GM23338 (cell line): ENCODE measurements around the gene RNF2. TPM values are rescaled to one million over a fixed set of nuclear protein-coding genes. Genes with fewer than 3 reads are reported as not detected.

Source experiments
- ATAC-seq: fragments of 200-7000 bp; cut with Tn5 transposase; 3 replicates; pipeline ENCODE4 v1.9.1; 2020
- DNase-seq: peaks from one replicate; pipeline ENCODE4 v3.0.0-alpha.2; 2015; ENCODE audit warnings: low spot score
- H2AFZ ChIP-seq: fragments of 200-600 bp; sonication (generic); 2 replicates; pipeline ENCODE4 v1.8.0; 2016; ENCODE audit warnings: antibody characterized with exemption, mild to moderate bottlenecking, moderate library complexity
- H3F3A ChIP-seq: fragments of 200-600 bp; sonication (generic); replicated peaks from 2 replicates; pipeline ENCODE4 v1.8.0; 2017; ENCODE audit warnings: antibody characterized with exemption, mixed run types, low read depth
- H3K27ac ChIP-seq: fragments of 200-600 bp; sonication (generic); 2 replicates; pipeline ENCODE4 v1.6.1; 2016; ENCODE audit warnings: low read depth
- H3K27me3 ChIP-seq: fragments of 200-600 bp; sonication (generic); 2 replicates; pipeline ENCODE4 v1.8.0; 2016; ENCODE audit warnings: mild to moderate bottlenecking, mixed run types, moderate library complexity; ENCODE audit not compliant: insufficient read depth
- H3K36me3 ChIP-seq: fragments of 200-600 bp; sonication (generic); 2 replicates; pipeline ENCODE4 v1.8.0; 2016; ENCODE audit warnings: mild to moderate bottlenecking; ENCODE audit not compliant: insufficient read depth
- H3K4me1 ChIP-seq: fragments of 200-600 bp; sonication (generic); 2 replicates; pipeline ENCODE4 v1.8.0; 2016; ENCODE audit warnings: mild to moderate bottlenecking, moderate library complexity; ENCODE audit not compliant: insufficient read depth
- H3K4me2 ChIP-seq: fragments of 200-600 bp; sonication (generic); 2 replicates; pipeline ENCODE4 v1.7.1; 2017; ENCODE audit warnings: mixed run types
- H3K4me3 ChIP-seq: fragments of 200-600 bp; sonication (generic); 2 replicates; pipeline ENCODE4 v1.6.1; 2016; ENCODE audit warnings: mixed run types
- H3K79me2 ChIP-seq: fragments of 200-600 bp; sonication (generic); replicated peaks from 2 replicates; pipeline ENCODE4 v1.8.0; 2017; ENCODE audit warnings: mild to moderate bottlenecking; ENCODE audit not compliant: insufficient read depth
- H3K9me2 ChIP-seq: fragments of 200-600 bp; sonication (generic); 2 replicates; pipeline ENCODE4 v1.8.0; 2017; ENCODE audit not compliant: insufficient read depth
- H4K20me1 ChIP-seq: fragments of 200-600 bp; sonication (generic); replicated peaks from 2 replicates; pipeline ENCODE4 v1.8.0; 2017; ENCODE audit warnings: mild to moderate bottlenecking; ENCODE audit not compliant: insufficient read depth
- H3K27ac Mint-ChIP-seq: 2 replicates; pipeline ENCODE4 v1.8.0; 2020; ENCODE audit warnings: inconsistent platforms, mild to moderate bottlenecking, moderate library complexity, mixed read lengths
- H3K27me3 Mint-ChIP-seq: 3 replicates; pipeline ENCODE4 v1.8.0; 2022; ENCODE audit warnings: low read depth, mild to moderate bottlenecking, moderate library complexity, mixed read lengths, inconsistent platforms; ENCODE audit not compliant: insufficient read depth, poor library complexity
- H3K36me3 Mint-ChIP-seq: 3 replicates; pipeline ENCODE4 v1.8.0; 2021; ENCODE audit warnings: low read depth, mild to moderate bottlenecking, inconsistent platforms, moderate library complexity, mixed read lengths
- H3K4me1 Mint-ChIP-seq: 3 replicates; pipeline ENCODE4 v1.8.0; 2020; ENCODE audit warnings: mild to moderate bottlenecking, inconsistent platforms, mixed read lengths
- H3K4me3 Mint-ChIP-seq: 3 replicates; pipeline ENCODE4 v1.8.0; 2021; ENCODE audit warnings: moderate library complexity, mild to moderate bottlenecking, inconsistent platforms, mixed read lengths
- H3K9me3 Mint-ChIP-seq: 3 replicates; pipeline ENCODE4 v1.8.0; 2020; ENCODE audit warnings: moderate library complexity, mild to moderate bottlenecking, inconsistent platforms, mixed read lengths
- CREB1 ChIP-seq: fragments of 250-450 bp; sonication (Bioruptor Pico); IDR thresholded peaks from 2 replicates; pipeline ENCODE4 v1.5.0; 2020; ENCODE audit warnings: low read depth, mild to moderate bottlenecking, moderate library complexity
- EZH2 ChIP-seq: fragments of 200-600 bp; sonication (generic); IDR thresholded peaks from one replicate; pipeline ENCODE4 v1.8.0; 2017; ENCODE audit warnings: antibody characterized with exemption, mild to moderate bottlenecking, low read depth; ENCODE audit not compliant: unreplicated experiment
- EZH2phosphoT487 ChIP-seq: fragments of 200-600 bp; sonication (generic); IDR thresholded peaks from one replicate; pipeline ENCODE4 v1.8.1; 2018; ENCODE audit warnings: antibody characterized with exemption; ENCODE audit not compliant: unreplicated experiment
- JUNB ChIP-seq: IDR thresholded peaks from one replicate; pipeline ENCODE4 v1.6.1; 2016; ENCODE audit warnings: antibody characterized with exemption; ENCODE audit not compliant: unreplicated experiment
- NANOG ChIP-seq: IDR thresholded peaks from 2 replicates; pipeline ENCODE4 v1.6.1; 2016; ENCODE audit warnings: antibody characterized with exemption, borderline replicate concordance
- POLR2AphosphoS5 ChIP-seq: IDR thresholded peaks from 2 replicates; pipeline ENCODE4 v1.6.1; 2016; ENCODE audit warnings: antibody characterized with exemption, low read depth
- STAT1 ChIP-seq: IDR thresholded peaks from one replicate; pipeline ENCODE4 v1.6.1; 2016; ENCODE audit warnings: antibody characterized with exemption; ENCODE audit not compliant: unreplicated experiment
- ZNF114 ChIP-seq: fragments of 250-450 bp; sonication (Bioruptor Pico); IDR thresholded peaks from 2 replicates; pipeline ENCODE4 v1.5.0; 2020; ENCODE audit warnings: mild to moderate bottlenecking, moderate library complexity
- ZNF331 ChIP-seq: fragments of 250-450 bp; sonication (Bioruptor Pico); IDR thresholded peaks from 2 replicates; pipeline ENCODE4 v1.5.0; 2020; ENCODE audit warnings: low read depth, mild to moderate bottlenecking, moderate library complexity
- polyA plus RNA-seq: library from polyadenylated mRNA; unstranded; fragments of >200 nt; fragmentation: Nextera tagmentation; extraction: Ambion mirVana; gene quantifications from 2 replicates; pipeline ENCODE4 v1.2.1, GENCODE V29; 2016
- total RNA-seq: library from RNA; depleted of rRNA; stranded (reverse); fragments of >200 nt; shearing (Covaris generic); gene quantifications from 2 replicates; pipeline ENCODE4 v1.2.3, GENCODE V29; 2014
- TF ChIP-seq, protein P1 (sequence below): IDR thresholded peaks from one replicate; pipeline ENCODE4 v1.6.1; 2018; ENCODE audit warnings: antibody characterized with exemption; ENCODE audit not compliant: unreplicated experiment
- TF ChIP-seq, protein P2 (sequence below), 2 experiments: fragments of 200-600 bp in 1 of 2; sonication (generic) in 1 of 2; conservative IDR thresholded peaks; 2 replicates each; pipeline versions ENCODE4 v1.5.1 to v1.6.1; 2016 to 2017; ENCODE audit warnings: antibody characterized with exemption in 2 of 2, low read depth in 2 of 2, mild to moderate bottlenecking in 2 of 2, moderate library complexity in 1 of 2
- TF ChIP-seq, protein P3 (sequence below): IDR thresholded peaks from 2 replicates; pipeline ENCODE4 v1.6.1; 2016; ENCODE audit warnings: antibody characterized with exemption
- TF ChIP-seq, protein P4 (sequence below): fragments of 250-450 bp; sonication (Bioruptor Pico); IDR thresholded peaks from 2 replicates; pipeline ENCODE4 v1.5.0; 2020; ENCODE audit warnings: mild to moderate bottlenecking, moderate library complexity

The RNF2 gene
- total and polyA plus RNA-seq, 2 experiments from 2014 or later, result 33.3 to 51.4 TPM

DNA sequence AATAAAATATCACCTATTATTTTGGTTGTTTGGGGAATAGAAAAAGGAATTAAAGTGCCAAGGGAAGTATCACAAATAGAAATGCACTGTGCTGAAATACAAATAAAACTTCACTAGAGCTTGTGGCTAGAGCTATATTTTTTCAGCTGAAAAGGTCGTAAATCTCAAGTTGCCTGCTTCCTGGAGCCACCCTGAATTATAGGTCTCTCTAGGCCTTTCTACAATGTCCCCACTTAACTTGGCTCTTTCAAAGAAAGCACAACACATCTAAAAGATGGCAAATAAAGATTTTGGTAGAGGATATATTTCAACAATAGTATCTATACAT is 5.0 kb upstream of the RNF2 start (continued):
- TF ChIP-seq, protein P1, sequence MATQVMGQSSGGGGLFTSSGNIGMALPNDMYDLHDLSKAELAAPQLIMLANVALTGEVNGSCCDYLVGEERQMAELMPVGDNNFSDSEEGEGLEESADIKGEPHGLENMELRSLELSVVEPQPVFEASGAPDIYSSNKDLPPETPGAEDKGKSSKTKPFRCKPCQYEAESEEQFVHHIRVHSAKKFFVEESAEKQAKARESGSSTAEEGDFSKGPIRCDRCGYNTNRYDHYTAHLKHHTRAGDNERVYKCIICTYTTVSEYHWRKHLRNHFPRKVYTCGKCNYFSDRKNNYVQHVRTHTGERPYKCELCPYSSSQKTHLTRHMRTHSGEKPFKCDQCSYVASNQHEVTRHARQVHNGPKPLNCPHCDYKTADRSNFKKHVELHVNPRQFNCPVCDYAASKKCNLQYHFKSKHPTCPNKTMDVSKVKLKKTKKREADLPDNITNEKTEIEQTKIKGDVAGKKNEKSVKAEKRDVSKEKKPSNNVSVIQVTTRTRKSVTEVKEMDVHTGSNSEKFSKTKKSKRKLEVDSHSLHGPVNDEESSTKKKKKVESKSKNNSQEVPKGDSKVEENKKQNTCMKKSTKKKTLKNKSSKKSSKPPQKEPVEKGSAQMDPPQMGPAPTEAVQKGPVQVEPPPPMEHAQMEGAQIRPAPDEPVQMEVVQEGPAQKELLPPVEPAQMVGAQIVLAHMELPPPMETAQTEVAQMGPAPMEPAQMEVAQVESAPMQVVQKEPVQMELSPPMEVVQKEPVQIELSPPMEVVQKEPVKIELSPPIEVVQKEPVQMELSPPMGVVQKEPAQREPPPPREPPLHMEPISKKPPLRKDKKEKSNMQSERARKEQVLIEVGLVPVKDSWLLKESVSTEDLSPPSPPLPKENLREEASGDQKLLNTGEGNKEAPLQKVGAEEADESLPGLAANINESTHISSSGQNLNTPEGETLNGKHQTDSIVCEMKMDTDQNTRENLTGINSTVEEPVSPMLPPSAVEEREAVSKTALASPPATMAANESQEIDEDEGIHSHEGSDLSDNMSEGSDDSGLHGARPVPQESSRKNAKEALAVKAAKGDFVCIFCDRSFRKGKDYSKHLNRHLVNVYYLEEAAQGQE, result no peak
- TF ChIP-seq ZNF331 (CRISPR knock-in tag), result no peak
- TF ChIP-seq EZH2, result no peak
- TF ChIP-seq, protein P2, sequence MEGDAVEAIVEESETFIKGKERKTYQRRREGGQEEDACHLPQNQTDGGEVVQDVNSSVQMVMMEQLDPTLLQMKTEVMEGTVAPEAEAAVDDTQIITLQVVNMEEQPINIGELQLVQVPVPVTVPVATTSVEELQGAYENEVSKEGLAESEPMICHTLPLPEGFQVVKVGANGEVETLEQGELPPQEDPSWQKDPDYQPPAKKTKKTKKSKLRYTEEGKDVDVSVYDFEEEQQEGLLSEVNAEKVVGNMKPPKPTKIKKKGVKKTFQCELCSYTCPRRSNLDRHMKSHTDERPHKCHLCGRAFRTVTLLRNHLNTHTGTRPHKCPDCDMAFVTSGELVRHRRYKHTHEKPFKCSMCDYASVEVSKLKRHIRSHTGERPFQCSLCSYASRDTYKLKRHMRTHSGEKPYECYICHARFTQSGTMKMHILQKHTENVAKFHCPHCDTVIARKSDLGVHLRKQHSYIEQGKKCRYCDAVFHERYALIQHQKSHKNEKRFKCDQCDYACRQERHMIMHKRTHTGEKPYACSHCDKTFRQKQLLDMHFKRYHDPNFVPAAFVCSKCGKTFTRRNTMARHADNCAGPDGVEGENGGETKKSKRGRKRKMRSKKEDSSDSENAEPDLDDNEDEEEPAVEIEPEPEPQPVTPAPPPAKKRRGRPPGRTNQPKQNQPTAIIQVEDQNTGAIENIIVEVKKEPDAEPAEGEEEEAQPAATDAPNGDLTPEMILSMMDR (conservative IDR thresholded peaks at IDR 0.05; ENCODE audit: low read depth in 2 of 2), result no peak
- no peak for TF ChIP-seq ZNF114
- TF ChIP-seq STAT1, result no peak
- no peak for TF ChIP-seq CREB1 (CRISPR knock-in tag)
- TF ChIP-seq POLR2AphosphoS5, result no peak

DNA sequence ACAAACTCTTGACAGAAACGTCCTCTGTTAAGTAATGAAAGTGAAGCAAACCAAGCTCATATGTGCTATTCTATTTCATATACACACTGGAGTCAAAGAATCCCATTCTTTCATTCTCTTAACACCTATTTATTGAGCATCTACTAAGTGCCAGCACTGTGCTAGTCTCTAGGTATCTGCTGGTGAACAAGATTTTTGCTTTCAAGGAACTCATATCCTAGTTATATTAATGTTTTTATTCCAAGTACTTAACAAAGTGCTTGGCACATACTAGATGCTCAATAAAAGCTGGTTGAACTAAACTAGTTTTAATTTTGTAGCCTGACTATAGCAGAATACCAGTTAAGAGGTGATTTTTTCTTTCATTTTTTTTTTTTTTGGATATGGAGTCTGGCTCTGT is 3.6 kb upstream of the RNF2 start:
- Histone ChIP-seq H3K4me2 (no peak overlapping the region), H3K27ac (no peak overlapping the region), H3F3A (0 out of 2 replicates have a peak, but pooled peaks cover 3% of the 10 kb centered on the region), H2AFZ (no peak overlapping the region), H3K4me1 (no peaks in the 10 kb centered on the region; the same call in 1 of the 2 replicates), H3K9me2 (no peaks in the 10 kb centered on the region), H3K79me2 (peaks cover 6% of the 10 kb centered on the region), H3K4me3 (no peak overlapping the region), H4K20me1 (peaks cover under 1% of the 10 kb centered on the region), H3K27me3 (peaks cover 15% of the 10 kb centered on the region), H3K36me3 (no peaks in the 10 kb centered on the region)
- DNase-seq (no peak), ATAC-seq (no peak)
- Mint-ChIP-seq H3K9me3 (no peaks in the 10 kb centered on the region; the same call in 1 of the 3 replicates), H3K36me3 (no peaks in the 10 kb centered on the region; the same call in 2 of the 3 replicates), H3K27me3 (peaks cover 8% of the 10 kb centered on the region), H3K4me3 (no peak overlapping the region), H3K4me1 (no peaks in the 10 kb centered on the region; the same call in 2 of the 3 replicates), H3K27ac (no peak overlapping the region)
- TF ChIP-seq, protein P3, sequence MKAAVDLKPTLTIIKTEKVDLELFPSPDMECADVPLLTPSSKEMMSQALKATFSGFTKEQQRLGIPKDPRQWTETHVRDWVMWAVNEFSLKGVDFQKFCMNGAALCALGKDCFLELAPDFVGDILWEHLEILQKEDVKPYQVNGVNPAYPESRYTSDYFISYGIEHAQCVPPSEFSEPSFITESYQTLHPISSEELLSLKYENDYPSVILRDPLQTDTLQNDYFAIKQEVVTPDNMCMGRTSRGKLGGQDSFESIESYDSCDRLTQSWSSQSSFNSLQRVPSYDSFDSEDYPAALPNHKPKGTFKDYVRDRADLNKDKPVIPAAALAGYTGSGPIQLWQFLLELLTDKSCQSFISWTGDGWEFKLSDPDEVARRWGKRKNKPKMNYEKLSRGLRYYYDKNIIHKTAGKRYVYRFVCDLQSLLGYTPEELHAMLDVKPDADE, result no peak
- TF ChIP-seq, protein P4, sequence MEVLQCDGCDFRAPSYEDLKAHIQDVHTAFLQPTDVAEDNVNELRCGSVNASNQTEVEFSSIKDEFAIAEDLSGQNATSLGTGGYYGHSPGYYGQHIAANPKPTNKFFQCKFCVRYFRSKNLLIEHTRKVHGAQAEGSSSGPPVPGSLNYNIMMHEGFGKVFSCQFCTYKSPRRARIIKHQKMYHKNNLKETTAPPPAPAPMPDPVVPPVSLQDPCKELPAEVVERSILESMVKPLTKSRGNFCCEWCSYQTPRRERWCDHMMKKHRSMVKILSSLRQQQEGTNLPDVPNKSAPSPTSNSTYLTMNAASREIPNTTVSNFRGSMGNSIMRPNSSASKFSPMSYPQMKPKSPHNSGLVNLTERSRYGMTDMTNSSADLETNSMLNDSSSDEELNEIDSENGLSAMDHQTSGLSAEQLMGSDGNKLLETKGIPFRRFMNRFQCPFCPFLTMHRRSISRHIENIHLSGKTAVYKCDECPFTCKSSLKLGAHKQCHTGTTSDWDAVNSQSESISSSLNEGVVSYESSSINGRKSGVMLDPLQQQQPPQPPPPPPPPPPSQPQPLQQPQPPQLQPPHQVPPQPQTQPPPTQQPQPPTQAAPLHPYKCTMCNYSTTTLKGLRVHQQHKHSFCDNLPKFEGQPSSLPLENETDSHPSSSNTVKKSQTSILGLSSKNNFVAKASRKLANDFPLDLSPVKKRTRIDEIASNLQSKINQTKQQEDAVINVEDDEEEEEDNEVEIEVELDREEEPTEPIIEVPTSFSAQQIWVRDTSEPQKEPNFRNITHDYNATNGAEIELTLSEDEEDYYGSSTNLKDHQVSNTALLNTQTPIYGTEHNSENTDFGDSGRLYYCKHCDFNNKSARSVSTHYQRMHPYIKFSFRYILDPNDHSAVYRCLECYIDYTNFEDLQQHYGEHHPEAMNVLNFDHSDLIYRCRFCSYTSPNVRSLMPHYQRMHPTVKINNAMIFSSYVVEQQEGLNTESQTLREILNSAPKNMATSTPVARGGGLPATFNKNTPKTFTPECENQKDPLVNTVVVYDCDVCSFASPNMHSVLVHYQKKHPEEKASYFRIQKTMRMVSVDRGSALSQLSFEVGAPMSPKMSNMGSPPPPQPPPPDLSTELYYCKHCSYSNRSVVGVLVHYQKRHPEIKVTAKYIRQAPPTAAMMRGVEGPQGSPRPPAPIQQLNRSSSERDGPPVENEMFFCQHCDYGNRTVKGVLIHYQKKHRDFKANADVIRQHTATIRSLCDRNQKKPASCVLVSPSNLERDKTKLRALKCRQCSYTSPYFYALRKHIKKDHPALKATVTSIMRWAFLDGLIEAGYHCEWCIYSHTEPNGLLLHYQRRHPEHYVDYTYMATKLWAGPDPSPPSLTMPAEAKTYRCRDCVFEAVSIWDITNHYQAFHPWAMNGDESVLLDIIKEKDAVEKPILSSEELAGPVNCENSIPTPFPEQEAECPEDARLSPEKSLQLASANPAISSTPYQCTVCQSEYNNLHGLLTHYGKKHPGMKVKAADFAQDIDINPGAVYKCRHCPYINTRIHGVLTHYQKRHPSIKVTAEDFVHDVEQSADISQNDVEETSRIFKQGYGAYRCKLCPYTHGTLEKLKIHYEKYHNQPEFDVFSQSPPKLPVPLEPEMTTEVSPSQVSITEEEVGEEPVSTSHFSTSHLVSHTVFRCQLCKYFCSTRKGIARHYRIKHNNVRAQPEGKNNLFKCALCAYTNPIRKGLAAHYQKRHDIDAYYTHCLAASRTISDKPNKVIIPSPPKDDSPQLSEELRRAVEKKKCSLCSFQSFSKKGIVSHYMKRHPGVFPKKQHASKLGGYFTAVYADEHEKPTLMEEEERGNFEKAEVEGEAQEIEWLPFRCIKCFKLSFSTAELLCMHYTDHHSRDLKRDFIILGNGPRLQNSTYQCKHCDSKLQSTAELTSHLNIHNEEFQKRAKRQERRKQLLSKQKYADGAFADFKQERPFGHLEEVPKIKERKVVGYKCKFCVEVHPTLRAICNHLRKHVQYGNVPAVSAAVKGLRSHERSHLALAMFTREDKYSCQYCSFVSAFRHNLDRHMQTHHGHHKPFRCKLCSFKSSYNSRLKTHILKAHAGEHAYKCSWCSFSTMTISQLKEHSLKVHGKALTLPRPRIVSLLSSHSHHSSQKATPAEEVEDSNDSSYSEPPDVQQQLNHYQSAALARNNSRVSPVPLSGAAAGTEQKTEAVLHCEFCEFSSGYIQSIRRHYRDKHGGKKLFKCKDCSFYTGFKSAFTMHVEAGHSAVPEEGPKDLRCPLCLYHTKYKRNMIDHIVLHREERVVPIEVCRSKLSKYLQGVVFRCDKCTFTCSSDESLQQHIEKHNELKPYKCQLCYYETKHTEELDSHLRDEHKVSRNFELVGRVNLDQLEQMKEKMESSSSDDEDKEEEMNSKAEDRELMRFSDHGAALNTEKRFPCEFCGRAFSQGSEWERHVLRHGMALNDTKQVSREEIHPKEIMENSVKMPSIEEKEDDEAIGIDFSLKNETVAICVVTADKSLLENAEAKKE, result no peak
- TF ChIP-seq STAT1, result no peak
- TF ChIP-seq EZH2phosphoT487, result no peak
- no peak for TF ChIP-seq NANOG
- no peak for TF ChIP-seq EZH2
- TF ChIP-seq ZNF331 (CRISPR knock-in tag), result no peak
- TF ChIP-seq CREB1 (CRISPR knock-in tag), result no peak
- TF ChIP-seq POLR2AphosphoS5, result no peak
- no peak for TF ChIP-seq JUNB
